ENCODE results near the gene LTV1.

LTV1 gene

DNA sequence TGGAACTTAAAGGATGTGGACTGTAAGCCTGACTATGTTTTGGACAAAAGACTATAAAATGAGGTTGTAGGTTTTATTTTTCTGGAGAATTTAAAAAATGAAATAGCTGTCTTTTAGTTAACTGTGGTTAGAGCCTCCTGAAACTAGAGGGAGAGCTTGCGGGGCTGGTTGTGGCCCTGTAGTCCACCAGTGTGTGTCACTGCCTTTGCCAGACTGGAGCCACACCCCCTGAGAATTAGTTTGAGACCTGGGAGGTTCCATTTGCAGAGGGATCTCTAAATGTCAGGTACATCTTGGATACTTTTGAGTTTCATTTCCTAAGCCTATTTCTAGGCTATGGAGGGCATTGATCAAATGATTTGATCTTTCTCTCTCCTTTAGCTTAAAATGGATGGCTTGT, 42.0 kb downstream of the LTV1 start:
- H3K4me1 ChIP-seq (ENCODE audit: control insufficient read depth, insufficient read depth, low read length): no peaks in the 10 kb centered on the region
- no peak overlapping the region for H3K4me3 ChIP-seq (ENCODE audit: low read length)
- H3K27ac ChIP-seq (ENCODE audit: low read length): no peak overlapping the region
- no peaks in the 10 kb centered on the region for H3K9me3 ChIP-seq (ENCODE audit: control insufficient read depth, insufficient read depth, low read length)
- H3K36me3 ChIP-seq (ENCODE audit: control insufficient read depth, insufficient read depth, low read length): no peaks in the 10 kb centered on the region
- DNase-seq (ENCODE audit: low read depth, low spot score): no peak
- no peaks in the 10 kb centered on the region for H3K27me3 ChIP-seq (ENCODE audit: control insufficient read depth, insufficient read depth, low read length)
- WGBS (ENCODE audit: insufficient coverage, insufficient read length): no CpG with 5 or more reads among the region's 1 CpG

GRCh38 chr6:143894655-143895054, 51.5 kb downstream of the LTV1 start:
- Histone ChIP-seq H3K4me1 (ENCODE audit: control insufficient read depth, insufficient read depth, low read length) (no peaks in the 10 kb centered on the region), H3K36me3 (ENCODE audit: control insufficient read depth, insufficient read depth, low read length) (no peaks in the 10 kb centered on the region), H3K4me3 (ENCODE audit: low read length) (no peak overlapping the region), H3K27me3 (ENCODE audit: control insufficient read depth, insufficient read depth, low read length) (no peaks in the 10 kb centered on the region), H3K27ac (ENCODE audit: low read length) (no peak overlapping the region), H3K9me3 (ENCODE audit: control insufficient read depth, insufficient read depth, low read length) (no peaks in the 10 kb centered on the region)
- no CpG with 5 or more reads among the region's 1 CpG for WGBS (ENCODE audit: insufficient coverage, insufficient read length)
- DNase-seq (ENCODE audit: low read depth, low spot score): no peak

- Histone ChIP-seq H3K9me3 (ENCODE audit: control insufficient read depth, insufficient read depth, low read length) (no peaks in the 10 kb centered on the region), H3K27ac (ENCODE audit: low read length) (no peak overlapping the region), H3K4me3 (ENCODE audit: low read length) (no peak overlapping the region), H3K27me3 (ENCODE audit: control insufficient read depth, insufficient read depth, low read length) (no peaks in the 10 kb centered on the region), H3K4me1 (ENCODE audit: control insufficient read depth, insufficient read depth, low read length) (no peaks in the 10 kb centered on the region), H3K36me3 (ENCODE audit: control insufficient read depth, insufficient read depth, low read length) (no peaks in the 10 kb centered on the region)
- no peak for DNase-seq (ENCODE audit: low read depth, low spot score)
- WGBS (ENCODE audit: insufficient coverage, insufficient read length): no CpG with 5 or more reads among the region's 3 CpGs
Measured at GRCh38 chr6:143896126-143896860, 53.2 kb downstream of the LTV1 start.

GRCh38 chr6:143900358-143900757, 57.2 kb downstream of the LTV1 start:
- H3K27ac ChIP-seq (ENCODE audit: low read length): no peak overlapping the region
- H3K4me3 ChIP-seq (ENCODE audit: low read length): no peak overlapping the region
- H3K27me3 ChIP-seq (ENCODE audit: control insufficient read depth, insufficient read depth, low read length): no peaks in the 10 kb centered on the region
- no peak for DNase-seq (ENCODE audit: low read depth, low spot score)
- H3K36me3 ChIP-seq (ENCODE audit: control insufficient read depth, insufficient read depth, low read length): no peaks in the 10 kb centered on the region
- 100% methylated on average over 1 of the region's 2 CpGs for WGBS (ENCODE audit: insufficient coverage, insufficient read length)
- no peaks in the 10 kb centered on the region for H3K4me1 ChIP-seq (ENCODE audit: control insufficient read depth, insufficient read depth, low read length)
- H3K9me3 ChIP-seq (ENCODE audit: control insufficient read depth, insufficient read depth, low read length): no peaks in the 10 kb centered on the region

GRCh38 chr6:143901885-143902750, 59.0 kb downstream of the LTV1 start:
- Histone ChIP-seq H3K4me1 (ENCODE audit: control insufficient read depth, insufficient read depth, low read length) (no peaks in the 10 kb centered on the region), H3K27ac (ENCODE audit: low read length) (no peak overlapping the region), H3K9me3 (ENCODE audit: control insufficient read depth, insufficient read depth, low read length) (no peaks in the 10 kb centered on the region), H3K36me3 (ENCODE audit: control insufficient read depth, insufficient read depth, low read length) (no peaks in the 10 kb centered on the region), H3K27me3 (ENCODE audit: control insufficient read depth, insufficient read depth, low read length) (no peaks in the 10 kb centered on the region), H3K4me3 (ENCODE audit: low read length) (no peak overlapping the region)
- no peak for DNase-seq (ENCODE audit: low read depth, low spot score)
- WGBS (ENCODE audit: insufficient coverage, insufficient read length): no CpG with 5 or more reads among the region's 6 CpGs

DNA sequence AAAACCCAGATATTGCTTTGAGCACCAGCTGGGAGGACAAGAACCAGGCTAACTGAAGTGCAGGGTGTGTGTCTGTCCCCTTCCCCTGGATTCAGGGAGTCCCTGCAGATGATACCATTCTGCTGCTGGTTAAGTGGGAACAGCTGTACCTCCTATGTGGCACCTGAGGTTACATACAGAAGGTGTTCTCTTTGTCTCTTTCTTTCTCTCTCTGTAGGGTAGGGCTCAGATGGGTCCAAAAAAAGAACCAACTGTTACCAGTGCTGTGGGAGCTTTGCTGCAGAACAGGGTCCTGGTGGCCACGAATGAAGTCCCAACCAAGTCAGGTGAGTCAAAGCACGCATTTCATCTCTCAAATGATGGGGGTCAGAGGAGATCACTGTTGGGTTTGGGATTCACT, 59.7 kb downstream of the LTV1 start:
- Histone ChIP-seq H3K27me3 (ENCODE audit: control insufficient read depth, insufficient read depth, low read length) (no peaks in the 10 kb centered on the region), H3K4me1 (ENCODE audit: control insufficient read depth, insufficient read depth, low read length) (no peaks in the 10 kb centered on the region), H3K9me3 (ENCODE audit: control insufficient read depth, insufficient read depth, low read length) (no peaks in the 10 kb centered on the region), H3K4me3 (ENCODE audit: low read length) (no peak overlapping the region), H3K36me3 (ENCODE audit: control insufficient read depth, insufficient read depth, low read length) (no peaks in the 10 kb centered on the region), H3K27ac (ENCODE audit: low read length) (no peak overlapping the region)
- no CpG with 5 or more reads among the region's 2 CpGs for WGBS (ENCODE audit: insufficient coverage, insufficient read length)
- no peak for DNase-seq (ENCODE audit: low read depth, low spot score)

- Histone ChIP-seq H3K27me3 (ENCODE audit: control insufficient read depth, insufficient read depth, low read length) (no peaks in the 10 kb centered on the region), H3K4me3 (ENCODE audit: low read length) (no peak overlapping the region), H3K9me3 (ENCODE audit: control insufficient read depth, insufficient read depth, low read length) (no peaks in the 10 kb centered on the region), H3K4me1 (ENCODE audit: control insufficient read depth, insufficient read depth, low read length) (no peaks in the 10 kb centered on the region), H3K36me3 (ENCODE audit: control insufficient read depth, insufficient read depth, low read length) (no peaks in the 10 kb centered on the region), H3K27ac (ENCODE audit: low read length) (no peak overlapping the region)
- DNase-seq (ENCODE audit: low read depth, low spot score): no peak
- no CpG with 5 or more reads among the region's 1 CpG for WGBS (ENCODE audit: insufficient coverage, insufficient read length)
Measured at GRCh38 chr6:143911028-143911427, 67.9 kb downstream of the LTV1 start.

GRCh38 chr6:143912671-143913070, 69.5 kb downstream of the LTV1 start:
- Histone ChIP-seq H3K4me3 (ENCODE audit: low read length) (no peak overlapping the region), H3K36me3 (ENCODE audit: control insufficient read depth, insufficient read depth, low read length) (no peaks in the 10 kb centered on the region), H3K27ac (ENCODE audit: low read length) (no peak overlapping the region), H3K4me1 (ENCODE audit: control insufficient read depth, insufficient read depth, low read length) (no peaks in the 10 kb centered on the region), H3K27me3 (ENCODE audit: control insufficient read depth, insufficient read depth, low read length) (no peaks in the 10 kb centered on the region), H3K9me3 (ENCODE audit: control insufficient read depth, insufficient read depth, low read length) (no peaks in the 10 kb centered on the region)
- WGBS (ENCODE audit: insufficient coverage, insufficient read length): no CpG with 5 or more reads among the region's 1 CpG
- DNase-seq (ENCODE audit: low read depth, low spot score): no peak
